Measurements from ENCODE around the gene PRKN.

DNA sequence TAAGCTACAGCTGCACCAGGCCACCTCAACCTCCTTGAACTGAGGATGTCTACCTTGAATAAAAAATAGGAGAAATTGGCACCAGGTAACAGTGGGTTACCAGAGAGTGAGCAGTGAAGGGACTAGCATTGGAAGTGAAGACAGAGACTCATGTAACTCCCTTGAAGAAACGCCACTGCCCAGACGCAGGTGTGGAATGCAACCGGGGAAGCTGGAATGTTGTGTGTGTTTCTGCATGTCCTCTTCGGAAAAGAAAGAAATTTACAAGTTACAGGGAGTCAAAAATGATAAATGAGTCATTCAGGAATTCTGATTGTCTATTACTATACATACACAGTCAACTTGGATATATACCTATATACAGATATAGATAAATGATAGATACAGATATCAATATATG is 939.0 kb downstream of the PRKN start:
- no peak for TF ChIP-seq GATA3 (IDR thresholded peaks at IDR 0.05; ENCODE audit: low read depth, low read length)
- TF ChIP-seq GATA2 (IDR thresholded peaks at IDR 0.05; ENCODE audit: low read depth, low read length): no peak
